ENCODE results near the gene KLF15. TPM values are rescaled to one million over a fixed set of nuclear protein-coding genes. Genes with fewer than 3 reads are reported as not detected.

The KLF15 gene
- total RNA-seq, 4 donors from 2014 or later = 138 to 234 (median 176) TPM

DNA sequence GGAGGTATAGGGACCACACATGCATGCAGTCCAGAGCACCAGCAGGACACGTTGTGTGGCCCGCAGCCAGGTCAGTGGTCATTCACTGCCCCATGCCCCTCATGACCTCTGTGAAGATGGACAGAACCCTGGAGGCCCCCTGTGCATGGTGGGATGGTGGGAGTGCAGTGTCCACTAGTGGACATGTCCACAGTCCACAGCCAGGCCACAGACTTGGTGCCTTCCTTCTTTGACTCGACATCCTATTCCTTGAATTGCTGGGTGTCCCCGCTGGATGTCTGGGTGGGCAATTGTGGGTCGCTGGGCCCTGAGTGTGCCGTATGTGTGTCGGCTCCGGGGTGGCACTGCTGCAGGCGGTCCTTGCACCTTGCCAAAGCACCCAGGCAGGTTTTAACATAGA is 35.7 kb downstream of the KLF15 start:
- peaks cover 0 to 22% (median under 1%) of the 10 kb centered on the region in 4 donors for H3K9me3 ChIP-seq
- H3K27ac ChIP-seq = no peak overlapping the region
- no peaks in the 10 kb centered on the region for H3K36me3 ChIP-seq
- TF ChIP-seq, protein P1, sequence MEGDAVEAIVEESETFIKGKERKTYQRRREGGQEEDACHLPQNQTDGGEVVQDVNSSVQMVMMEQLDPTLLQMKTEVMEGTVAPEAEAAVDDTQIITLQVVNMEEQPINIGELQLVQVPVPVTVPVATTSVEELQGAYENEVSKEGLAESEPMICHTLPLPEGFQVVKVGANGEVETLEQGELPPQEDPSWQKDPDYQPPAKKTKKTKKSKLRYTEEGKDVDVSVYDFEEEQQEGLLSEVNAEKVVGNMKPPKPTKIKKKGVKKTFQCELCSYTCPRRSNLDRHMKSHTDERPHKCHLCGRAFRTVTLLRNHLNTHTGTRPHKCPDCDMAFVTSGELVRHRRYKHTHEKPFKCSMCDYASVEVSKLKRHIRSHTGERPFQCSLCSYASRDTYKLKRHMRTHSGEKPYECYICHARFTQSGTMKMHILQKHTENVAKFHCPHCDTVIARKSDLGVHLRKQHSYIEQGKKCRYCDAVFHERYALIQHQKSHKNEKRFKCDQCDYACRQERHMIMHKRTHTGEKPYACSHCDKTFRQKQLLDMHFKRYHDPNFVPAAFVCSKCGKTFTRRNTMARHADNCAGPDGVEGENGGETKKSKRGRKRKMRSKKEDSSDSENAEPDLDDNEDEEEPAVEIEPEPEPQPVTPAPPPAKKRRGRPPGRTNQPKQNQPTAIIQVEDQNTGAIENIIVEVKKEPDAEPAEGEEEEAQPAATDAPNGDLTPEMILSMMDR (IDR thresholded peaks at IDR 0.05) = no peak
- TF ChIP-seq POLR2A (IDR thresholded peaks at IDR 0.05) (no peak), EP300 (IDR thresholded peaks at IDR 0.05) (no peak)
- DNase-seq (ENCODE audit: low spot score in 2 of 2) = no peak
- no peaks in the 10 kb centered on the region for H3K27me3 ChIP-seq
- 79 to 86% methylated on average over 7 of the region's 9 CpGs for WGBS, 2 donors
- no peaks in the 10 kb centered on the region for H3K4me1 ChIP-seq
- H3K4me3 ChIP-seq = no peak overlapping the region

DNA sequence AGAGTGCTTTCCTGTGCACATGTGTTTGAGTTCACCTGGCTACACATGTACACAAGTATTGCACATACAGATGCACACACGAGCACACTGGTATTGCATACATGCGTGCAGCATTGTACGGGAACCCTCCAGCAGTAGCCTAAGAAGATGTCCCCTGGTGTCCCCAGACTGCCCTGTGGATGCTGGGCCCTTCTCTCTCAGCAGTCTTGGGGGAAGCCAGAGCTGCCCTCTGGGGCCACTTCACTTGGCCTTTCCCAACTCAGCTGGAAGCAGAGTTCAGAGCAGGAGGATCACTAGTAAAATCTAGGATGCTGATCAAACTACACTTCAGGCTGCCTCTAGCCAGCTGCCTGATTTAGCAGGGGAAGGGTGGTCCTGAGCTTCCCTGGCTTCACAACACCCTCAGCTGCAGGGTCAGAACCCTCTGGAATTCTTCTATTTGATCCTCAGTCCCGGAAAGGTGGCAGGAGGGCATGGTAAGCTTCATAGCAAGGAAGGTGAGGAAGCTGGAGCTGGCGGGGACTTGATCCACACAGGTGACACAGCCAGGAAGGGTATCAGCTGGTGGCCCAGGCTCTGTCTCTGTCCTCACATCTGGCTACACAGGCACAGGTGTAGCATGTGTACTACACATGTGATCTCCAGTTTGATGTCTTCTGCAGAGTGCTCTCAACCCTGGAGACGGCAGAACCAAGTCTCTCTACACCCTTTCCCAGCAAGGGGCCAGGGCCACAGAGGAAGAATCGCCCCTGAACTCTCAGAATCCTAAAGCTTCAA is 36.5 kb downstream of the KLF15 start:
- TF ChIP-seq POLR2A (IDR thresholded peaks at IDR 0.05) = no peak
- no peak for TF ChIP-seq EP300 (IDR thresholded peaks at IDR 0.05)
- TF ChIP-seq, protein P1 (IDR thresholded peaks at IDR 0.05) = no peak
- no peak for DNase-seq (ENCODE audit: low spot score in 2 of 2)
- Histone ChIP-seq H3K4me1 (no peaks in the 10 kb centered on the region), H3K27ac (no peak overlapping the region), H3K4me3 (no peak overlapping the region), H3K36me3 (no peaks in the 10 kb centered on the region), H3K9me3 (peaks cover 0 to 18% (median 0%) of the 10 kb centered on the region in 4 donors), H3K27me3 (no peaks in the 10 kb centered on the region)
- 80 to 82% methylated on average over 5 to 7 of the region's 7 CpGs for WGBS, 2 donors

DNA sequence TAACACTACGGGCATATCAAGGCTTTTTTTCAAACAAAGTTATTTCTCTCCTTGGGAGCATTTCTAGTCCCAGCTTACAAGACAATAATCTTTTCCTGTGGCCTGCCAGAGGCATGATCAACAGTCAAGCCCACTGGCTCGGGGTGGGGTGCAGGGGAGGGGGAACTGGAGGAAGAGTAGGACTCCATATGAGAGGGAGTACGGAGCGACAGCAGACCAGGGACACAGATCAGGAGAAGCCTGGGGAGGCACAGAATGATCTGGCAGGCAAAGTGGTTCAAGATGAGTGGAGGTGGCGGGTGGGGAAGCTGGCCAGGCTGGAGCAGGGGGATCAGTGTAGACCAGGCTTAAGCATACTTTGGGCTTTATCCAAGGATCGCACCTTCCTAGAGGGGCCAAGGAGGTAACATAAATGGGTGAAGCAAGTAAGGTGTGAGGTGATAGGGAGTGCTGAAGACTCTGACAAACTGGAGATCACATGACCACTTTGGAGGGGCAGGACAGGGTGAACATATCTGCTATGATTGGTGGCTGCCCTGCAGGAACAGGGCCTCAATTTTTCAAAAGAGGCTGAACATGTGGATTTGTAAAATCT is 37.4 kb downstream of the KLF15 start:
- DNase-seq (ENCODE audit: low spot score in 2 of 2) = no peak
- Histone ChIP-seq H3K27ac (no peak overlapping the region), H3K9me3 (peaks cover 0 to 18% (median 0%) of the 10 kb centered on the region in 4 donors), H3K4me3 (no peak overlapping the region), H3K4me1 (no peaks in the 10 kb centered on the region), H3K36me3 (no peaks in the 10 kb centered on the region), H3K27me3 (no peaks in the 10 kb centered on the region)
- WGBS, 2 donors = 66 to 80% methylated on average over 6 of the region's 6 CpGs
- TF ChIP-seq EP300 (IDR thresholded peaks at IDR 0.05) (no peak), POLR2A (IDR thresholded peaks at IDR 0.05) (no peak)
- TF ChIP-seq, protein P1 (IDR thresholded peaks at IDR 0.05) = no peak

DNA sequence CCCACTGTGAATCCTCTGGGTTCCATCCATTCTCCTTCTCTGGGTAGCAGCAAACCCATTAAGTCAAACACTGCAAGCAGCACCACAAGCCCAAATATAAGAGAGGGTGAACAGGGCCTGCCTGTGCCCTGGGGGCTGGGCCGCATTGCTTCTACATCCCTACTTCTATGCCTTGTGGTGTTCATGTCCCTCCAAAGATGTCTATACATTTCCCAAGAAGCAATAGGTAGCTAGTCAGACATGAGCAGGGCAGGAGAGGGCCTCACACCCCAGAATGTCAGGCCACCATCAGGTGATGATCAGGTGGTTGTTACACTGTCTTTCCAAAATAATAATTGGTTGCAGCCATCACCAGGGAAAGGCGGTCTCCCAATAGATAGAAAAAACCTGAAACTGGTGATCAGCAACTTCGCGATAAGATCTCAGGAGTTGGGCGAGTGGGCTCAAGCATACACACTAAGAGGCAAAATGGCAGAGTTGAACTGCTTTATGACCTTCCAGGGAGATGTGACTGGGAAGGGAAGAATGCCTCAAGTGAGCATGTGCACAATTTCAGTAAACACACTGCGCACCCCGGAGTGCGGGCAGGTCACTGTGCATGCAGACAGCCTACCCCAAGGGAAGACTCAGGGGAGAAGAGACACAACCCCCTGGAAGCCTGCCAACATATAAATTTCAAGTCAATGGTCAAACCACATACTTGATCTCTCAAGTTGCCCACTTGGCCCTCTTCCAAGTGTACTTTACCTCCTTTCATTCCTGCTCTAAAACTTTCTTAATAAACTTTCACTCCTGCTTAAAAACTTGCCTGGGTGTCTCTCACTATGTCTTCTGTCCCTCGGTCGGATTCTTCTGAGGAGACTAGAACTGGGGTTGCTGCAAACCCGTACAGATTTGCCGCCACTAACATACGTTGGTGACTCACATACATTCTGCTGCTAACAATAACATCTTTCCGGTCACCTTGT is 39.9 kb downstream of the KLF15 start:
- TF ChIP-seq, protein P1 (IDR thresholded peaks at IDR 0.05) = no peak
- TF ChIP-seq POLR2A (IDR thresholded peaks at IDR 0.05) (no peak), EP300 (IDR thresholded peaks at IDR 0.05) (no peak)
- H3K4me3 ChIP-seq = no peak overlapping the region
- H3K27ac ChIP-seq = no peak overlapping the region
- no peaks in the 10 kb centered on the region for H3K27me3 ChIP-seq
- peaks cover 0 to 14% (median 0%) of the 10 kb centered on the region in 4 donors for H3K9me3 ChIP-seq
- no peaks in the 10 kb centered on the region for H3K4me1 ChIP-seq
- WGBS, 2 donors = 83 to 88% methylated on average over 14 of the region's 14 CpGs
- no peak for DNase-seq (ENCODE audit: low spot score in 2 of 2)
- H3K36me3 ChIP-seq = no peaks in the 10 kb centered on the region
